Activated T-helper 17 cell treated with anti-CD3 and anti-CD28 coated beads, Interleukin-2, amount 50 U/mL, for 72 hours (primary cell): ENCODE data around the gene FKBP2. TPM values are rescaled to one million over a fixed set of nuclear protein-coding genes. Genes with fewer than 3 reads are reported as not detected.

Experiments
- total RNA-seq, 2 donors: library from RNA; stranded (reverse); gene quantifications; one replicate each; pipeline ENCODE4 v1.2.3, GENCODE V29; 2022

The FKBP2 gene
- total RNA-seq, 2 donors from 2014 or later, result 16.3 to 45.2 TPM

Other genes with a start within 250 kb of the FKBP2 start
- gene FLRT1, start 205.2 kb upstream of the FKBP2 start, total RNA-seq, result not detected
- 1 to 10 TPM; 5.4 to 9.6 TPM for gene MACROD1, start 75.0 kb upstream of the FKBP2 start, total RNA-seq
- 100 to 1,000 TPM; 259 to 462 TPM for gene STIP1, start 54.9 kb upstream of the FKBP2 start, total RNA-seq
- gene FERMT3, start 34.4 kb upstream of the FKBP2 start, total RNA-seq, result 100 to 1,000 TPM; 172 to 191 TPM
- gene TRPT1, start 14.9 kb upstream of the FKBP2 start, total RNA-seq, result 10 to 100 TPM; 20.3 to 48.4 TPM
- 10 to 100 TPM; 77.4 to 98.4 TPM for gene NUDT22, start 14.8 kb upstream of the FKBP2 start, total RNA-seq
- gene DNAJC4, start 10.5 kb upstream of the FKBP2 start, total RNA-seq, result 10 to 100 TPM; 19.9 to 39.7 TPM
- 10 to 100 TPM; 74.1 to 83.5 TPM for gene VEGFB, start 6.5 kb upstream of the FKBP2 start, total RNA-seq
- 100 to 1,000 TPM; 236 to 276 TPM for gene PPP1R14B, start 5.8 kb downstream of the FKBP2 start, total RNA-seq
- 10 to 100 TPM; 13.1 to 22.8 TPM for gene PLCB3, start 10.4 kb downstream of the FKBP2 start, total RNA-seq
- 10 to 100 TPM; 21.5 to 38.5 TPM for gene BAD, start 43.6 kb downstream of the FKBP2 start, total RNA-seq
- gene GPR137, start 44.8 kb downstream of the FKBP2 start, total RNA-seq, result 10 to 100 TPM; 40.6 to 41.4 TPM
- gene KCNK4, start 50.2 kb downstream of the FKBP2 start, total RNA-seq, result not detected
- gene CATSPERZ, start 59.3 kb downstream of the FKBP2 start, total RNA-seq, result not detected
- 10 to 100 TPM; 31.2 to 55.7 TPM for gene ESRRA, start 64.4 kb downstream of the FKBP2 start, total RNA-seq
- 100 to 1,000 TPM; 157 to 218 TPM for gene TRMT112, start 76.5 kb downstream of the FKBP2 start, total RNA-seq
- 100 to 1,000 TPM; 124 to 164 TPM for gene PRDX5, start 77.0 kb downstream of the FKBP2 start, total RNA-seq
- gene CCDC88B, start 99.1 kb downstream of the FKBP2 start, total RNA-seq, result 100 to 1,000 TPM; 120 to 125 TPM
- gene RPS6KA4, start 118.1 kb downstream of the FKBP2 start, total RNA-seq, result 10 to 100 TPM; 14.8 to 33.3 TPM